ENCODE measurements around the gene SELL.
A peak's percentile ranks its signal among the peaks of the same experiment; 100 is the strongest.

- no peak for TF ChIP-seq POLR2A (IDR thresholded peaks at IDR 0.05)
- peak in 2 of 4 donors; percentile 6 to 14 for TF ChIP-seq CTCF (IDR thresholded peaks at IDR 0.05)
Observed at GRCh38 chr1:169694304-169695075, 16.9 kb downstream of the SELL start.
